ENCODE data around the gene SLC26A9. TPM values are rescaled to one million over a fixed set of nuclear protein-coding genes. Genes with fewer than 3 reads are reported as not detected.
A peak's percentile ranks its signal among the peaks of the same experiment; 100 is the strongest.

Gene SLC26A9
- total and polyA plus RNA-seq, 9 of the 15 experiments (the other 6 are each of a cell fraction or from before 2014, with no cell fraction given), result 0.03 TPM; not detected in 8

DNA sequence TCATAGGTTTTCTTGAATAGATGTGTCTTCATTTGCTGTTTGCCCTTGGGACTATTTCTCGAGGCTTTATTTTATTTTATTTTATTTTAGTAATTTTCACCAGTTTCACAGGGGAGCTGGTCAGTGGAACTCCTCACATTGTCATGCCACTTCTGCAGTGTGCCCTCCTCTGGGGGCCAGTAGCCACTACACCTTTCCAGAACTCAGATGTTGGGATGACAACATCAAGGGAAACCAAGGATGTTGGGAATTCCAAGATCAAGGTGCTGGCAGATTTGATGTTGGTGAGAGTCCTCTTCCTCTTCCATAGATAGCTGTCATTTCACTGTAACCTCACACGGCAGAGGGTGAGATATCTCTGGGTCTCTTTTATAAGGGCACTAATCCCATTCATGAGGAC lies 35.5 kb downstream of the SLC26A9 start:
- H3K27me3 ChIP-seq (ENCODE audit: control insufficient read depth in 2 of 2, insufficient read depth in 2 of 2, low read length in 2 of 2), result peaks cover 3 to 5% of the 10 kb centered on the region in 2 experiments; a peak in 4 of 5 replicates
- no peaks in the 10 kb centered on the region for H3K4me1 ChIP-seq (replicated peaks in 1 of 2; ENCODE audit: control insufficient read depth in 2 of 2, insufficient read depth in 2 of 2, low read length in 2 of 2)
- DNase-seq (ENCODE audit: extremely low read depth in 1 of 4, low spot score in 3 of 4) (peak in 3 of 4 experiments; percentile 7 to 36 (median 14)), FAIRE-seq (no peak), ATAC-seq (peak; percentile 85)
- BruUV-seq (replicated peaks), result no TSS peak
- ChIA-PET CTCF (ENCODE audit: low intra/inter-chr PET ratio) (interaction anchor here (0.6 to 1.5 kb wide), 4 partner anchors 116 to 303 kb away, joined by 3 to 7 read pairs (median 4); no protein-coding TSS in a partner anchor), POLR2A (interaction anchor here (0.6 to 1.3 kb wide), 5 partner anchors 12 to 272 kb away, joined by 3 to 4 read pairs (median 4); no protein-coding TSS in a partner anchor)
- in situ Hi-C loops (cut with MboI), result no loop called here
- no peak overlapping the region for H3K9ac ChIP-seq (ENCODE audit: insufficient read depth in 1 of 2, low read depth in 2 of 2, low read length in 2 of 2)
- H3K4me2 ChIP-seq (ENCODE audit: insufficient read depth, low read length), result no peak overlapping the region
- H2AFZ ChIP-seq (ENCODE audit: low read depth, low read length), result no peak overlapping the region
- H3K4me3 ChIP-seq, result no peak overlapping the region
- WGBS (ENCODE audit: insufficient coverage, low coverage, missing lambda C conversion rate), result 0% methylated on average over 2 of the region's 2 CpGs
- H3K27ac ChIP-seq (ENCODE audit: extremely low read depth, low read depth, low read length), result no peak overlapping the region
- no peaks in the 10 kb centered on the region for H3K9me1 ChIP-seq (ENCODE audit: control insufficient read depth, insufficient read depth, low read length)
- intact Hi-C loops (cut with micrococcal nuclease), result loop anchor here (1.0 to 5.0 kb wide), 3 partner anchors 95 to 249 kb away; partner anchors contain the start of gene SLC41A1
- H4K20me1 ChIP-seq (replicated peaks; ENCODE audit: control insufficient read depth, insufficient read depth, low read length), result no peaks in the 10 kb centered on the region; the same call in 1 of the 2 replicates
- no peaks in the 10 kb centered on the region for H3K36me3 ChIP-seq (ENCODE audit: control insufficient read depth, insufficient read depth, low read length)
- no peaks in the 10 kb centered on the region for H3K9me3 ChIP-seq (replicated peaks; ENCODE audit: control insufficient read depth, insufficient read depth, low read depth, low read length)
- H3K79me2 ChIP-seq (ENCODE audit: control insufficient read depth, insufficient read depth, low read length), result no peaks in the 10 kb centered on the region
- TF ChIP-seq TEAD1 (CRISPR knock-in tag; IDR thresholded peaks at IDR 0.05), result 0 out of 4 replicates have a peak, but pooled peaks have one; percentile 8 to 15
- no peak for TF ChIP-seq NR4A1 (CRISPR knock-in tag; IDR thresholded peaks at IDR 0.05)
- no peak for TF ChIP-seq NR4A1 (tag; IDR thresholded peaks at IDR 0.05)
- TF ChIP-seq, protein P1, sequence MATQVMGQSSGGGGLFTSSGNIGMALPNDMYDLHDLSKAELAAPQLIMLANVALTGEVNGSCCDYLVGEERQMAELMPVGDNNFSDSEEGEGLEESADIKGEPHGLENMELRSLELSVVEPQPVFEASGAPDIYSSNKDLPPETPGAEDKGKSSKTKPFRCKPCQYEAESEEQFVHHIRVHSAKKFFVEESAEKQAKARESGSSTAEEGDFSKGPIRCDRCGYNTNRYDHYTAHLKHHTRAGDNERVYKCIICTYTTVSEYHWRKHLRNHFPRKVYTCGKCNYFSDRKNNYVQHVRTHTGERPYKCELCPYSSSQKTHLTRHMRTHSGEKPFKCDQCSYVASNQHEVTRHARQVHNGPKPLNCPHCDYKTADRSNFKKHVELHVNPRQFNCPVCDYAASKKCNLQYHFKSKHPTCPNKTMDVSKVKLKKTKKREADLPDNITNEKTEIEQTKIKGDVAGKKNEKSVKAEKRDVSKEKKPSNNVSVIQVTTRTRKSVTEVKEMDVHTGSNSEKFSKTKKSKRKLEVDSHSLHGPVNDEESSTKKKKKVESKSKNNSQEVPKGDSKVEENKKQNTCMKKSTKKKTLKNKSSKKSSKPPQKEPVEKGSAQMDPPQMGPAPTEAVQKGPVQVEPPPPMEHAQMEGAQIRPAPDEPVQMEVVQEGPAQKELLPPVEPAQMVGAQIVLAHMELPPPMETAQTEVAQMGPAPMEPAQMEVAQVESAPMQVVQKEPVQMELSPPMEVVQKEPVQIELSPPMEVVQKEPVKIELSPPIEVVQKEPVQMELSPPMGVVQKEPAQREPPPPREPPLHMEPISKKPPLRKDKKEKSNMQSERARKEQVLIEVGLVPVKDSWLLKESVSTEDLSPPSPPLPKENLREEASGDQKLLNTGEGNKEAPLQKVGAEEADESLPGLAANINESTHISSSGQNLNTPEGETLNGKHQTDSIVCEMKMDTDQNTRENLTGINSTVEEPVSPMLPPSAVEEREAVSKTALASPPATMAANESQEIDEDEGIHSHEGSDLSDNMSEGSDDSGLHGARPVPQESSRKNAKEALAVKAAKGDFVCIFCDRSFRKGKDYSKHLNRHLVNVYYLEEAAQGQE (IDR thresholded peaks at IDR 0.05; ENCODE audit: borderline replicate concordance), result peak; percentile 23; the same call in 1 of the 2 replicates
- TF ChIP-seq, protein P1 (CRISPR knock-in tag; IDR thresholded peaks at IDR 0.05; ENCODE audit: low read depth), result no peak
- TF ChIP-seq, protein P2, sequence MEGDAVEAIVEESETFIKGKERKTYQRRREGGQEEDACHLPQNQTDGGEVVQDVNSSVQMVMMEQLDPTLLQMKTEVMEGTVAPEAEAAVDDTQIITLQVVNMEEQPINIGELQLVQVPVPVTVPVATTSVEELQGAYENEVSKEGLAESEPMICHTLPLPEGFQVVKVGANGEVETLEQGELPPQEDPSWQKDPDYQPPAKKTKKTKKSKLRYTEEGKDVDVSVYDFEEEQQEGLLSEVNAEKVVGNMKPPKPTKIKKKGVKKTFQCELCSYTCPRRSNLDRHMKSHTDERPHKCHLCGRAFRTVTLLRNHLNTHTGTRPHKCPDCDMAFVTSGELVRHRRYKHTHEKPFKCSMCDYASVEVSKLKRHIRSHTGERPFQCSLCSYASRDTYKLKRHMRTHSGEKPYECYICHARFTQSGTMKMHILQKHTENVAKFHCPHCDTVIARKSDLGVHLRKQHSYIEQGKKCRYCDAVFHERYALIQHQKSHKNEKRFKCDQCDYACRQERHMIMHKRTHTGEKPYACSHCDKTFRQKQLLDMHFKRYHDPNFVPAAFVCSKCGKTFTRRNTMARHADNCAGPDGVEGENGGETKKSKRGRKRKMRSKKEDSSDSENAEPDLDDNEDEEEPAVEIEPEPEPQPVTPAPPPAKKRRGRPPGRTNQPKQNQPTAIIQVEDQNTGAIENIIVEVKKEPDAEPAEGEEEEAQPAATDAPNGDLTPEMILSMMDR (IDR thresholded peaks at IDR 0.05 in 2 of 3, conservative IDR thresholded peaks at IDR 0.05 in 1 of 3; ENCODE audit: insufficient read depth in 2 of 3, low read depth in 1 of 3, low read length in 3 of 3), result peak; percentile 59 to 72 (median 63)
- TF ChIP-seq DEAF1 (CRISPR knock-in tag; IDR thresholded peaks at IDR 0.05), result peak; percentile 53; the same call in 1 of the 2 replicates
- TF ChIP-seq HDAC6 (IDR thresholded peaks at IDR 0.05; ENCODE audit: low read depth, low read length), result no peak
- TF ChIP-seq RAD21 (CRISPR knock-in tag; conservative IDR thresholded peaks at IDR 0.05 in 1 of 2, IDR thresholded peaks at IDR 0.05 in 1 of 2), result peak; percentile 64 to 71
- no peak for TF ChIP-seq MCM7 (IDR thresholded peaks at IDR 0.05)
